Stimulated activated CD8-positive, alpha-beta memory T cell treated with anti-CD3 and anti-CD28 coated beads, Interleukin-4, amount 100 ng/mL, for 4 hours (primary cell): ENCODE measurements around the gene KIF12.
"Not testable (repeated sequence)": the region's sequence is repeated elsewhere in the genome, so short reads cannot be mapped to it uniquely, and the experiment has no call there.

Experiments used
- DNase-seq, 2 donors: peaks; one replicate each; pipeline ENCODE4 v3.0.0-alpha.2; 2020; ENCODE audit warnings: low read depth in 2 of 2, low spot score in 1 of 2

Gene KIF12

GRCh38 chr9:114098936-114099668, at the start of gene KIF12:
KIF12 (minus strand) TSS chr9:114099292; CDS start chr9:114099276, 16 bp downstream.
- DNase-seq = no peak

- no peak for DNase-seq
These were observed 47.6 kb upstream of the KIF12 start for GRCh38 chr9:114146735-114147134.

DNA sequence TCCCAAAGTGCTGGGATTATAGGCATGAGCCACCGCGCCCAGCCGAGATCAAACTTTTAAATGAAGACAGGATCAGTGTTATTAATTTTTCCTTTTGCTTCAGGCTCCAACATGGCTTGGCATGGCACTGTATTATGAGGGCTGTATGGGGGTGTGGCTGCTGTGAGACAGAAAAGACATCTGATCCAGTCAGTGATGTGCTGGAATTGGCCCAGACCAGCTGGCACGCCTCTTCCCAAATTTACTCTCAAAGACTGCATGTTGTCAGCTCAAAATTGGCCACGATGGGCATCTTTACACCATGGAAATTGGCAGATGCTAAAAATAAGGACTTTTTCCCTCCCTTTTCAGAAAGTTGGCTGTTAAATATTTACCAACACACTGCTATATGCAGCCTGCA, 44.1 kb upstream of the KIF12 start:
- no peak for DNase-seq

DNA sequence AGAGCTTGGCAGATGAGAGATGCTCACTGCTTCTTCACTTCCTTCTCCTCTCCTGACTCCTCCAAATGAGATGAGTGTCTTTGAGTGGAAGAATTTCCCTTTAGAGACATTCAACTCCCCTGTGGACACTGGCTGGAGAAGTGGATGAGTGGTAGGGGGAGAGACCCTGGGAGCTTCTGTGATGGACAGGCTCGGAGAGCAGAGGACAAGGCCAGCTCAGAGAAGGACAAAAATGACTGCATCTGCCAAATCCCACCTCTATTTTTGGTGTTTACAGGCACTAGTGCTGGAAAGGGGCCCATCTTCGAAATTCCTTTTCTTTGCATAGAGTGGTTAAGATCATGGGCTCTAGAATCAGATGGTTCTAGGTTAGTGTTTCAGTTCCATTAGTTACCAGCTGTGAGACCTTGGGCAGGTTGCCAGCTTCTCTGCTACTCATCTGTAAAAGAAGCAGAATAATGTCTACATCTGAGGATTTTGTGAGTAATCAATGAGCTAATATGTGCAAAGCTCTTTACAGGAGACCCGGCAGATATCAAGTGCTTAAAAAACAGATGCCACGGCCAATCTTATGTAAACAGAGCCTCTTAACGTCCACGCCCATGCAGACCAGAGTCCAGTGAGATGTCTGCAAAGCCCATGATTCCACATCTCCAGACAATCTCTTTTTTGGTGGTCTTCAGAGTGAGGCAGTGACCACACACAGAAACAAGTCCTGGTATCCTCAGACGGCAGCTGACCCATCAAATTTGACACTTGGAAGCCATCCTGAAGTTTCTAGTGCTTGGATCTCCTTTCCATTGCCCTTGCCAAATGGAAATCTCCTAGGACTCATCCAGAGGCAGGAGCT, 42.7 kb upstream of the KIF12 start:
- no peak for DNase-seq

- DNase-seq = no peak
These were observed 41.8 kb upstream of the KIF12 start for GRCh38 chr9:114140850-114141249.

DNA sequence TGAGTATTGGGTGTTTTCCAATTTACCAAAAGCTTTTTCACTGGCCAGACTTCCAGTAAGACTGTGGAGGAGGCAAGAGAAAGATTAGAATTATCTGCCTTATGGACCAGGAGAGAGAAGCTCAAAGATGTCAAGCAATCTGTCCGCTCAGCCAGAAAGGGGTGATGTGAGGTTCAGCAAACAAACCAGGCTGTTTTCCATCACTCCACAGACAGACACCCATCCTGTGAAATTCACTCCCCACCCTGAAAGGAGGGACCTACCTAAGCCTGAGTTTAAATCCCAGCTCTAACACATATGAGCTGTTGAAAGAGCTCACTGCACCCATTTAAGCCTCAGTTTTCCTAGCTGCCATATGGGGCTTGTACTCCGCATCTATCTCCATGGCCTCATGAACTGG, 41.3 kb upstream of the KIF12 start:
- DNase-seq = no peak

DNA sequence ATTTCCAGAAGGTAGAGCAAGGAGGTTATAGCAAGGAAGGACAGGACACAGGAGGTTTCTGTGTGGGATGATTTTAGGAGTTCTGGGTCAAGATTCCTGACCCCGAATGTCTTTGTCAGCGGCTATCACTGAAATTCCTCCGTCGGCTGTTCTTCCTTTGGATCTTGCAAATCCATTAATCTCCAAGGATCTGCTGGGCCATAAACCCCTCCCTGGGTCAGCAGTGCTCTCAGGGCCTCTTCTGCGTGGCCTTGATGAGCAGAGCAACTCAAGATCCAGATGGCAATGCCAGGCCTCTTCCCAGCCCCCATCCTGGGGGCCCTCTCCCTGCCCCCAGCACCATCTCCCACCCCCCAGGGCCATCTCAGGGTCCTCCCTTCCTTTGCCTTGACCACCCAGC, 40.0 kb upstream of the KIF12 start:
- no peak for DNase-seq

- no peak for DNase-seq
These were observed 39.5 kb upstream of the KIF12 start for GRCh38 chr9:114138552-114138971.

GRCh38 chr9:114137831-114138230, 38.7 kb upstream of the KIF12 start:
- DNase-seq = no peak

GRCh38 chr9:114134827-114135396, 35.8 kb upstream of the KIF12 start:
- no peak for DNase-seq

DNA sequence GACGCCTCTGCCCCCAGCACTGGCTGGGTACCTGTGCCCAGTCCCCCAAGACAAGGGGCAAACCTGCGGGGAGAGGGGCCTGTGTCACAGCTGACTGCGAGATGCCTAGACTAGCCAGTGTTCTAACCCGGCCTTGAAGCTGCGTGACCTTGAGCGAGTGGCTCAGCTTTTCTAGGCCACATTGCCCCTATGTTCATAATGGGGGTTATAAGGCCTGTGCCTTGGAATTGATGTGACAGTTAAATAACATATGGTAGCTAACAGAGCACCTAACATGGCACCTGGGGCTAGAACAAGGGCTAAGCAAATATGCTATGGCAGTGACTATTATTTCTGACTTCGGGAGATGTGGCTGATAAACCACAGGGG, 33.4 kb upstream of the KIF12 start:
- DNase-seq = no peak

GRCh38 chr9:114131808-114132549, 32.9 kb upstream of the KIF12 start:
- DNase-seq = no peak

DNA sequence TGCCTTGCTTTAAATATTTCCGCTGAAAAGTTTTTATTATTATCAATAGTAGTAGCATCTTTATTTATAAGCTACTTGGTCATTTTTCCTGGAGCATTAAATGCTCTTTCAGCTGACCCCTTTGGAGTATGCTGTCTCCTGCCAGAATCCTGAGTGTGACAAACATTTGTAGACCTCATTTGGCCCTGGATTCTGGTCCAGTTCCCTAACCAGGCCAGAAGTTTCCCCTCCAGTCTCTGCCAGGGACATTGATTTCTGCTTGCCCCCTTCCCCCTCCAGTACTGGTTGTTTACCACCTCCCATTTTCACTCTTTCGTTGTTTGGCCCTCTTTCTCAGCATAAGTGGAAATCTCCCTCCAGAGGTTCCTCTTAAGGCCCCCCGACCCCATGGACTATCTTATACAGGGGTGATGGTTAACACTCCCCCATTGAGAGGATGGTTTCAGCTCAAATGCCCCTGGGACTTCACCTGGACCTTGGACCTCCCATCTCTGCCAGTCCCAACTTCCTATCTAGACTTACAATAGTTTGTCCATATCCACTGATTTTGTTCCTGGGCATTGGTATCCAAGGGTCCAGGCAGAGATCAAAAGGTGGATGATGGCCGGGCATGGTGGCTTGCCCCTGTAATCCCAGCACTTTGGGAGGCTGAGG, 31.7 kb upstream of the KIF12 start:
- DNase-seq = no peak

DNA sequence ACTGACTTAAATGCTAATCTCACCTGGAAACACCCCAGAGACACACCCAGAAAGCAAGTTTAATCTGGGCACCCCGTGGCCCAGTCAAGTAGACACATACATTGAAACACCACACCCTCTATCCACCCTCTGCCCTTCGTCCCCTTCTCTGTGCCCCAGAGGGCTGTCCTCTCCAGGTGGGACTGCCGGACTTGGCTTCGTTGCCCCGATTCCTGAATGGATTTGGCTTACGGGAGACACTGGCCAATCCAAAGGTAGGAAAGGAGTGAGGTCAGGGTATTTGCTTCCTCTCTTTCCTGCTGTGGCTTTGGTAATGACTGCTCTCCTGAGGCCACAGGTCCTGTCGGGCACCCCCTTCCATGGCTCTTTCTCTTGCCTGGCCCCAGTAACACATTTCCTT, 31.0 kb upstream of the KIF12 start:
- no peak for DNase-seq

DNA sequence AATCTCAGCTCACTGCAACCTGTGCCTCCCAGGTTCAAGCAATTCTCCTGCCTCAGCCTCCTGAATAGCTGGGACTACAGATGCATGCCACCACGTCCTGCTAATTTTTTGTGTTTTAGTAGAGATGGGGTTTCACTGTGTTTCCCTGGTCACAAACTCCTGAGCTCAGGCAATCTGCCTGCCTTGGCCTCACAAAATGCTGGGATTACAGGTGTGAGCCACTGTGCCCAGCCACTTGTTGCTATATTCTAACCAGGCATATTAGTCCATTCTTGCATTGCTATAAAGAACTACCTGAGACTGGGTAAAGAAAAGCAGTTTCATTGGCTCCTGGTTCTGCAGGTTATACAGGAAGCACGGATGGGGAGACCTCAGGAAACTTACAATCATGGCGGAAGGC, 29.7 kb upstream of the KIF12 start:
- DNase-seq = not testable (repeated sequence)

DNA sequence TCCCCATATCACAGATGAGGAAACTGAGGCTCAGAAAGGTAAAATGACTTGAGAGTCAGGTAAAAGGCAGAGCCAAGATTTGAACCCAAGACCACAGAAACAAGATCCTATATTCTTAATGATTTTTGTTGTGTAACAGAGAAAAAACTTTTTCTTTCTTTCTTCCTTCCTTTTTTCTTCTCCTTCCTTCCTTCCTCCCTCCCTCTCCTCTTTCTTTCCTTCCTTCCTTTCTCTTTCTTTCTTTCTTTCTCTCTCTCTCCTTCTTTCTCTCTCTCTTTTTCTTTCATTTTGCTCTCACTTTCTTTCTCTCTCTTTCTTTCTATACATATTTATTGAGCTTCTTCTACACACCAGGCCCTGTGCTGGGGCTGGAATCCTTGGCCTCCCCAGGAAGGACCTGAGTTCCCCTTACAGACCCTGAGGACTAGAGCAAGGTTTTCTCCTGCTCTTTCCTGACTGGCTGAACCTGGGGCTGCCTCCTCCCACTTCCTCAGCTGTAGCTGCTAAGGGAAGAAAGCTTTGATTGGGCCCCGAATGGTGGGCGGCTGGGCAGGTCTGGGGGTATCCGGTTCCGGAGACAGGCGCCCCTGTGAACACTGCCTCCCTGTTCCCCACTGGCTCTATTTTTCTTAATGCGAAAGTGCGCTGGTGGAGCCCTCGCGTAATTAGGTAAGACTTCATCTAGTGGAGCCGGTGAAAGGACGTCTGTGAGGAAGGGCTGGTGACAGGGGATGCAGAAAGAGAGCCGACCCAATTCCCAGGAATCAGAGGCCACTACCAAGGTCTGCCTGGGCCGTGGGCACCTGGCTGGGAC, 27.4 kb upstream of the KIF12 start:
- no peak for DNase-seq

DNA sequence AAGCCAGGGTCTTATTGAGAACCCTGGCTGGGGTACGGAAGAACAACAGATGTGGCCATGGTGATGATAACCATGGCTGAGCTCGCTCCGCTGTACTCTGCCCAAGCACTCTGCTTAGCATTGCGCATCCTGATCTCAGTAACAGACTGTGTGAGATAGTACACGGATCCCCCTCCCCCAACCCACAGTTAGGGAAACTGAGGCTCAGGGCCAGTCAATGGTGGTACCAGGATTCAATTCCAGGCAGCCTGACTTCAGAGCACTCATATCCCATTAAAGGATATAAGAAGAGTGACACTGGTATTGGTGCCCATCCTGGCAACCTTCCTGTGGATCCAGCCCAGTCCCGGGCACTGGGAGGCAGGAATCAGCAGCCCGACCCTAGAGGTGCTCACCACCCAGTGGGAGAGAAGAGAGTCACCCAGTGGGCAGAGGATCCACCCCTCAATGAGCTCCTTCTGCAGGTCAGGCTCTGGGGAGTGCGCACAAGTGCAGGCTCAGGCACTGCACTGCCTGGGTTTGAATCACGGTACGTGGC, 26.5 kb upstream of the KIF12 start:
- no peak for DNase-seq

DNA sequence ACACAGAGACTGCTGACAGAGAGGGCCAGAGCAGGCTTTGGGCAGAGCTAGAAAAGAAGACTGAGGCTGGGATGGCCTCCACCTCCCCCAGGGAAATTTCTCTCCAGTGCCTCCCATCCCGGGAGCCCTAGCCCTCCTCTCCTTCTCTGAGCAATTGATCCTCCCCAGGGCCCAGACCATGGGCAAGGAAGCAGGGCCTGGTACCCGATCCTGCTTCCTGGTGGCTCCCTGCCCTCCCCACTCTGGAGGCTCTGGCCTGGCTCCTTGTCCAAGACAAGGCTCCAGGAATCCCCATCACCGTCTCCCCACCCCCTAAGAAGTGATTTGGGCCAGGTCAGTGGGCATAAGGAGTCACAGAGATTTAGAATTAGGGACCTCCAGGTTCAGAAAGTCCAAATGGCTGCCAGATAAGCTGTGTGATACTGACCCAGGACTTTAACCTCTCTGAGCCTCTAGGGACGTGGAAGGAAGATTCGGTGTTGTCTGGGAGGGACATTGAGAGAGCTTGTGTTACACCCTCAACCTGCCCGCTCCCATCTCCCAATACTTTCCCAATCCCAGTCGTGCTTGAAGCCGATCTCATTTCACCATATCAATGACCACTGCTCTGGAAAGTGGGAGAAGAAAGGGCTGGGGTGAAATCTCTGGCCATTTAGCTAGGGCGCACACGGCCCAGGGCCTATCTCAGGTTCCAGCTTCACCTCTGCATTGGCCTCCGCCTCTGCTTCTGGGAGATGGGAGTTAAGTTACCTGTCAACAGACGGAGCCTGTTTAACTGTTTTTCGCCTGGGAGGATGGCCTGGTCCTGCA, 25.8 kb upstream of the KIF12 start:
- DNase-seq = no peak

- DNase-seq = no peak
These were observed 25.0 kb upstream of the KIF12 start for GRCh38 chr9:114124138-114124537.
